MM.1S (cell line): Measurements from ENCODE around the gene NXPH2.

Source experiments
- CTCF ChIP-seq: fragments of 300-600 bp; sonication (generic); IDR thresholded peaks from 2 replicates; pipeline ENCODE4 v1.5.1; 2016; ENCODE audit warnings: antibody characterized with exemption, low read length, mixed read lengths
- EZH2phosphoT487 ChIP-seq: fragments of 300-600 bp; sonication (generic); IDR thresholded peaks from 2 replicates; pipeline ENCODE4 v1.6.1; 2018; ENCODE audit warnings: antibody characterized with exemption, low read length

GRCh38 chr2:138637686-138638085, 142.5 kb downstream of the NXPH2 start:
- TF ChIP-seq CTCF: no peak
- no peak for TF ChIP-seq EZH2phosphoT487
